ENCODE measurements around the gene LONRF3. TPM values are rescaled to one million over a fixed set of nuclear protein-coding genes. Genes with fewer than 3 reads are reported as not detected.

The LONRF3 gene
- total and polyA plus RNA-seq, 2 of the 8 experiments (the other 6 are each of a cell fraction or from before 2014, with no cell fraction given) = 0.11 TPM; not detected in 1

GRCh38 chrX:119017077-119017476 is 42.7 kb downstream of the LONRF3 start (continued):
- no peak for TF ChIP-seq CHD7 (IDR thresholded peaks at IDR 0.05; ENCODE audit: insufficient replicate concordance, low read length)
- no peak for TF ChIP-seq ASH2L (IDR thresholded peaks at IDR 0.05; ENCODE audit: low read length)
- TF ChIP-seq POU5F1 (IDR thresholded peaks at IDR 0.05; ENCODE audit: low read depth, low read length) = no peak
- TF ChIP-seq BACH1 (IDR thresholded peaks at IDR 0.05; ENCODE audit: low read length) = no peak
- no peak for TF ChIP-seq TAF7 (optimal IDR thresholded peaks at IDR 0.05; ENCODE audit: borderline replicate concordance, low read depth, low read length)
- TF ChIP-seq RFX5 (IDR thresholded peaks at IDR 0.05; ENCODE audit: borderline replicate concordance, low read depth, low read length) = no peak
- no peak for TF ChIP-seq SUZ12 (IDR thresholded peaks at IDR 0.05; ENCODE audit: low read length)
- no peak for TF ChIP-seq TEAD4 (IDR thresholded peaks at IDR 0.05; ENCODE audit: low read depth, low read length)
